LNCAP (cell line): ENCODE measurements around the gene SYT11.

Experiments used
- TF ChIP-seq, protein P1 (sequence below): fragments of 450-650 bp; IDR thresholded peaks from 2 replicates; pipeline ENCODE4 v1.5.1; 2017; ENCODE audit warnings: mild to moderate bottlenecking

Gene SYT11

DNA sequence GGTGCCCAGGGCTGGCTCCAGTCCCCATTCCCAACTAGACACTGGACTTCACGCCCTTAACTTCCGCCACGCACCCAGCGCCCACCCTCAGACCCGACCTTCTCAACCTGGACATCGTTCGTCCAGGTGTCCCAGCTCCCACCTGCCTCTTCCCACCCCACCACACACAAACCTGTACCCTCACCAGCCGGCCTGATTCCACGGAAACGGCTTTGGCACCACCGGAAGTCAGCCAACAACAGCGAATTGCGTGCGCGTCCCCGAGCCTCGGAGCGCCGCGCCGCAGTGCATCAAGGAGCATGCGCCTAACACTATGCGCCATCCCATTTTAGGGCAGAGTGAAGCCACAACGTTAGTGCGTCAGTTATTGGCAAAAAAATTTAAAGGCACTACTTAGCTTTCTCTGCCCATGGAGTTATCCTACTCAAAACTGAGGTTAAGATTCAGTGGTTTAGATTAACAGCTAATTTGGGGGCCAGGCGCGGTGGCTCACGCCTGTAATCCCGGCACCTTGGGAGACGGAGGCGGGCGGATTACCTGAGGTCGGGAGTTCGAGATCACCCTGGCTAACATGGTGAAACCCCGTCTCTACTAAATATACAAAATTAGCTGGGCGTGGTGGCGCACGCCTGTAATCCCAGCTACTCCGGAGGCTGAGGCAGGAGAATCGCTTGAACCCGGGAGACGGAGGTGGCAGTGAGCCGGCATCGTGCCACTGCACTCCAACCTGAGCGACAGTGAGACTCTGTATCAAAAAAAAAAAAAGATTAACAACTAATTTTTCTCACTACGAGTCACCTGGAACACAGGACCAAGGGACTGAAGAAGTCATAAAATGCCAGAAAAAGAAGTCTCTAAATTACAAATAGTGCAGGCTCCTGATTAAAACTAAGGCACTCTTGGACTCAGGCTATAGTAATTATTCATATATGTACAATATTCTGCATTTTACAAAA lies 2.1 kb upstream of the SYT11 start, which contains the start of gene GON4L:
GON4L (minus strand) TSS at position 240 of the 956 bp plus-strand sequence. CDS start 3,434 bp downstream, outside the sequence.
- TF ChIP-seq, protein P1, sequence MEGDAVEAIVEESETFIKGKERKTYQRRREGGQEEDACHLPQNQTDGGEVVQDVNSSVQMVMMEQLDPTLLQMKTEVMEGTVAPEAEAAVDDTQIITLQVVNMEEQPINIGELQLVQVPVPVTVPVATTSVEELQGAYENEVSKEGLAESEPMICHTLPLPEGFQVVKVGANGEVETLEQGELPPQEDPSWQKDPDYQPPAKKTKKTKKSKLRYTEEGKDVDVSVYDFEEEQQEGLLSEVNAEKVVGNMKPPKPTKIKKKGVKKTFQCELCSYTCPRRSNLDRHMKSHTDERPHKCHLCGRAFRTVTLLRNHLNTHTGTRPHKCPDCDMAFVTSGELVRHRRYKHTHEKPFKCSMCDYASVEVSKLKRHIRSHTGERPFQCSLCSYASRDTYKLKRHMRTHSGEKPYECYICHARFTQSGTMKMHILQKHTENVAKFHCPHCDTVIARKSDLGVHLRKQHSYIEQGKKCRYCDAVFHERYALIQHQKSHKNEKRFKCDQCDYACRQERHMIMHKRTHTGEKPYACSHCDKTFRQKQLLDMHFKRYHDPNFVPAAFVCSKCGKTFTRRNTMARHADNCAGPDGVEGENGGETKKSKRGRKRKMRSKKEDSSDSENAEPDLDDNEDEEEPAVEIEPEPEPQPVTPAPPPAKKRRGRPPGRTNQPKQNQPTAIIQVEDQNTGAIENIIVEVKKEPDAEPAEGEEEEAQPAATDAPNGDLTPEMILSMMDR = no peak

DNA sequence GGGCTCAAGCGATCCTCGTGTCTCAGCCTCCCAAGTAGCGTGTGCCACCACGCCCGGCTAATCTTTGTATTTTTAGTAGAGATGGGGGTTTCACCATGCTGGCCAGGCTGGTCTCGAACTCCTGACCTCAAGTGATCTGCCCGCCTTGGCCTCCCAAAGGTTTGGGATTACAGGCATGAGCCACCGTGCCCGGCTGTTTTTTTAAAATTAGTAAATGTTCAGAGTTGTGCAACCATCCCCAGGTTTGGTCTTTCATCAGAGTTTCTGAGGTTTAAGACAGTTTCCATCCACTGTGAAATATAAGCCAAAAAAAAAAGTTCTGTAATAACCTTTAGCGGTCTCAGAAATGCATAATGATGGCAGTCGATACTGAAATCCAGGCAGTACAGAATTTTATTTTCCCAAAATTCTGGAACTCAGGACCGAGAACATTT lies 550 bp upstream of the SYT11 start:
- TF ChIP-seq, protein P1 = no peak

DNA sequence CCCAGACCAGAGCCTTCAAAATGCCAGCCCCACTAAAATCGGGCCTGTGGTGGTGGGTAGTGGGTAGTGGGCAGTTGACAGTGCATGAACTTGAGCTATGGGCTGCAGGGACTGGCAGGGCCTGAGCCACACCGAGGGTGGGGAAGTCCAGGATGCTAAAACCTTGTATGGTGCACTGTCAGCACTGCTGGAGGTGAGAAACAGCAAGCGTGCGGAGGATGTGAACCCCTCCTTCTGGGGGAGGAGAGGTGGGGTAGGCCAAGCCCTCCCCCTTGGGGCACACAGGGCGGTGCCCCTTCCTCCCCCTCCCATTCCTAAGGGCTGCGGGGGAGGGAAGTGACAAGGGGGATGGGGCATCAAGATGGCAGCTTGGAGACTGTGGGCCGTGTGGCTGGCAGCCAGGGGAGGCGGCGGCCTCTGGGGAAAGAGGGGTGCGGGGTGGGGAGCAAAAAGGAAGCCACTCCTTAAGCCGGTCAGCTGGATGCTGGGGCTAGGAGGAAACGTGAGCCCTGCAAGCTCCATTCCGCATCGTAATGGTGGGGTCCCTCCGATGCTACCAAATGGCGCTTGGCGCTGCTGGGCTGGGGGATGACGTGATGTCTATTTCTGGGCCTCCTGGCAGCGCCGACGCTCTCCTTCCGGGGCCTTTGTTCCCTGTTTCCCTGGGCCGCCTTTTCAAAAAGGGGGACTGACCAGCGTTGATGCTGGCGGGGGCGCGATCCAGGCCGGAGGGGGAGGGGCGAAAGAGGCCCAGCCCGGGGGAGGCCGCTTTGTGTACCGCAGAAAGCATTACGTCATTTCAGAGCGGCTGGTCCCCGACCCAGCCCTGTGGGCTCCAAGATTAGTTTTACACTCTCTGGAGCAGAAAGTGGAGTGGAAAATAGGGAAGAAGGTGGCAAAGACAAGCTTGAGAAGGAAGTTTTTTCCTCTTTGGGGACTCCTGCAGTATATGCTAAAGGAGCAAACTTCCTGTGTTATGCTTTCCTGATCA lies 809 bp downstream of the SYT11 start:
- TF ChIP-seq, protein P1 = no peak

- TF ChIP-seq, protein P1 = no peak
Measured at GRCh38 chr1:155860970-155861510, 1.7 kb downstream of the SYT11 start.

DNA sequence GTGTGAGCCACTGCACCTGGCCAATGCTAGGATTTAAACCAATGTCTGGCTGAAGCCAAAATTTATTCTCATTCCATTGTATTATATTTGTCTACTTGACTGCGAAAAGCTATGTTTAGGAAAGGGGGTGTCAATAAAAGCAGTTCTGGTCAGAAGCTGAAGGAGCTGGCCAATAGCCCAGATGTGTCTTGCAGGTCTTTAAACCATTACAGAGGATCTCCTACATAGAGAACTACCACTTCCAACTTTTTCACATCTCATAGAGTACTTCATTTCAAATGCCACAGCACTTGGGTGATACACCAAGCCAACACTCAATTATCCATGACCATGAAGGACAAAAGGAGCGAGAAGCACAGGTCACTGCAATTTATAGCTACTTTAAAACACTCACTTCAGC lies 2.5 kb downstream of the SYT11 start:
- TF ChIP-seq, protein P1 = no peak

DNA sequence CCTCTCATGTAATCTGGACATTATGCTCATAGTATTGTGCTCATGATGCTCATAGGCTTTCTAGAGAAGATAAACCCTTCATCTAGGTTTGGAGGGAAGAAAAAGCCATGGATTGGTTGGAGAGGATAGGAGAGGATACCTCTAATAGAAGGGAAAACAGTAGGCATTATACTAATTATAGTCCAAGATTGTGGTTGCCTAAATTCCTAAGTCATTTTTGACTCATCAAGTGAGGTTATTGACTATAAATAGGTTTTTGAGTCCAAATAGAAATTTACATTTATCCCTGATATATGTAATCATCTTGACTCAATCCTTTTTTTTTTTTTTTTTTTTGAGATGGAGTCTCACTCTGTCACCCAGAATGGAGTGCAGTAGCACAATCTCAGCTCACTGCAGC lies 5.0 kb downstream of the SYT11 start:
- TF ChIP-seq, protein P1 = no peak

GRCh38 chr1:155867766-155868165 lies 8.4 kb downstream of the SYT11 start:
- TF ChIP-seq, protein P1 = no peak
